ENCODE data around the gene KCNQ5.

DNA sequence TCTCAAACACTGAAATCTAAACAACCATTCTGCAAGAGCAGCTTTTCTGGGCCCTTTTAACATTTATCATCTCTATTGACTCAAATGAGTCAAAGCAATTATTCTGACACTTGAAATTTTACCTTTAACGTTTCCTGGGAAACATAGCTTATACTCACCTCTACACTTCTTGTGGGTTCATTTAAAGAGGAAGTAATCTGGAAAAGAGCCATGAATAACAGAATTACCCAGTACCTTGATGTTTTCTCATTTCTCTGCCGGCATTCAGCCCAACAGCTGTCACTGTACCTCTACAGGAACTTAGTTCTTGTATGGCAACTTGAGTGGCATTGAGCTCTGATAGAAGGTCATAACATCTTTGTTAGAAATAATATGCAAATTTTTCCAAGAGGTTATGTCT lies 272.2 kb downstream of the KCNQ5 start:
- TF ChIP-seq POLR2AphosphoS5 (IDR thresholded peaks at IDR 0.05; ENCODE audit: low read length) (no peak), CTCF (IDR thresholded peaks at IDR 0.05 in 2 of 3, conservative IDR thresholded peaks at IDR 0.05 in 1 of 3; ENCODE audit: control insufficient read depth in 2 of 3, extremely low read depth in 1 of 3, insufficient read depth in 1 of 3, low read depth in 3 of 3, low read length in 3 of 3) (no peak), CEBPB (IDR thresholded peaks at IDR 0.05; ENCODE audit: borderline replicate concordance in 1 of 2, low read depth in 2 of 2, low read length in 2 of 2) (no peak), RAD21 (IDR thresholded peaks at IDR 0.05; ENCODE audit: insufficient read depth, low read depth, low read length) (no peak), EZH2 (IDR thresholded peaks at IDR 0.05; ENCODE audit: borderline replicate concordance, control insufficient read depth, low read depth, low read length) (no peak), TCF12 (IDR thresholded peaks at IDR 0.05; ENCODE audit: low read depth, low read length) (no peak)

Measured in GM12878 (cell line).